ENCODE data around the gene BLCAP.

The BLCAP gene

DNA sequence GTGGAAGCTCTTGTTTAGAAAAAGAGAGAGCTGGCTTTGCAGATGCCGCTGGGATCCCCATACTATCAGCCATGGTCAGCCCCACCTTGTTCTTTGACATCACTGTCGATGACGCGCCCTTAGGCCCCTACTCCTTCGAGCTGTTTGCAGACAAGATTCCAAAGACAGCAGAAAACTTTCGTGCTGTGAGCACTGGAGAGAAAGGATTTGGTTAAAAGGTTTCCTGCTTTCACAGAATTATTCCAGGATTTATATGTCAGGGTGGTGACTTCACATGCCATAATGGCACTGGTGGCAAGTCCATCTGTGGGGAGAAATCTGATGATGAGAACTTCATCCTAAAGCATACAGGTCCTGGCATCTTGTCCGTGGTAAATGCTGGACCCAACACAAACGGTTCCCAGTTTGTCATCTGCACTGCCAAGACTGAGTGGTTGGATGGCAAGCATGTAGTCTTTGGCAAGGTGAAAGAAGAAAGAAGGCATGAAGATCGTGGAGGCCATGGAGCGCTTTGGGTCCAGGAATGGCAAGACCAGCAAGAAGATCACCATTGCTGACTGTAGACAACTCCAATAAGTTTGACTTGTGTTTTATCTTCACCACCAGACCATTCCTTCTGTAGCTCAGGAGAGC, 2.4 kb upstream of the BLCAP start:
- DNase-seq (ENCODE audit: low spot score), result no peak

DNA sequence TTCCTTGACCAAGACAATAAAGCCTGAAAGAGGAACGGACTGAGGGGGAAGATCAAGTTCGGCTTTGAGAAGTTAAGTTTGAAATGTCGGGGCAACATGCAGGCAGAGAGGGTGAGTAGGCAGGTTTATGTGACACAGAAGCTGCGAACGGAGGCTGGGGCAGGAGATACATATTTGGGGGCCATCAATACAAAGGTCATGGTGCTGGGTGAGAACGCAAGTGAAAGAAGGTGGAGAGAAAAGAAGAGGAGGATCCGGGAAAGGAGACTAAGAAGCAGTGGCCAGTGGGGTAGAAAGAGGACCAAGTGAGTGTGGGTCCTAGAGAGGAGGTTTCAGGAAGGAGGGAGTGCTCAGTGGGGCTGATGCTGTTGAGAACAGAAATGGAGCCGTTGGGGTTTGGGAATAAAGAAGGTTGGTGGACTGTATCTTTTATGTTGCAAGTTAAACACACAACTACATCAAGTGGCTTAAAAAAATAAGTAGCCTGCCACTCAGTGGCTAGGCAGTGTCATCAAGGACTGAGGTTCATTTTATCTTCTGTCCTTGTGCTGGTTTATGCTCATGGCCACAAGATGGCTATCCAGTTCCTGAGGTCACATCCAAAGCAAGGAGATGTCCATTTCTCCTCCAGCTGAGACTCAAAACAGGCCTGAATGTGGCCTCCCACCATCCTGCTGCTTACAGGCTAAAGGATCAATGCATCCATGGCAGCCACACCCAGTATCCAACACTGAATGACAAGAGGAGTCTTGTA, 1.7 kb upstream of the BLCAP start:
- no peak for DNase-seq (ENCODE audit: low spot score)

GRCh38 chr20:37528446-37529213, 954 bp upstream of the BLCAP start:
- DNase-seq (ENCODE audit: low spot score), result no peak

DNA sequence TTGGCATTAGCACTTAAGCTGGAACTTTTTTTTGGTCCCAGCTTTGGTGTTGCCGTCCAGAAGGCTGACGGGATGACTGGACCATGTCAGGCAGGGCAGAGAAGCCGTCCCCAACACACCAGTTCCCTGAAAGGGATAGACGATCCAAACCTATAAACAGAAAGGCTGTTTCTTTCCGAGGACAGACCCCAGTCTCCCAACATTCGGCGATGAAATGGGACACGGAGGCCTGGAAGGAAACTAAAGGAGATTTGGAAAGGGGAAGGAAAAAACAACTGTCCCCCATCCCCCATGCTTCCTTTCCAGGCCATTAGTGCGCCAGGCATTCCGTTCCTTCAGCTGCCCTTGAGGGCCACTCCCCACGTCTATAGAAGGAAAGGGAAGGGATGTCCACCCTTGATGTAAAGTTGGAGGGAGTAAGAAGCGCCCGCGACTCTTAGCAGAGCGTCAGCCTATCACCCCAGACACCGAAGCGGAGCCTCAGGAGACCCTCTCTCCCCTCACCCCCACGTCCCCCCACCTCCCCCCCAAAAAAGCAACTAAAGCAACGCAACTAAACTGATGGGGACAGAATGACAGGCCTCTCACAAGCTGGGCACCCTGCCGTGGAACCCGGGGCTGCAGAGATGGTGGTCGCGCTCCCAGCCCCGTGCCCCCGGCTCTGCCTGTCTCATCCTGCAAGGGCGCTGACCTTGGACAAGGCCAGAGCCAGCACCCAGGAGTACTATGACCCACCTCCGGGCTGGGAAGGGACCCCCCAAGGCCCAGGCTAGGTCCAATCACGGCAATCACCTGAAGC, 638 bp downstream of the BLCAP start:
- DNase-seq (ENCODE audit: low spot score), result no peak

GRCh38 chr20:37526238-37526838, 1.3 kb downstream of the BLCAP start:
- DNase-seq (ENCODE audit: low spot score), result no peak

DNA sequence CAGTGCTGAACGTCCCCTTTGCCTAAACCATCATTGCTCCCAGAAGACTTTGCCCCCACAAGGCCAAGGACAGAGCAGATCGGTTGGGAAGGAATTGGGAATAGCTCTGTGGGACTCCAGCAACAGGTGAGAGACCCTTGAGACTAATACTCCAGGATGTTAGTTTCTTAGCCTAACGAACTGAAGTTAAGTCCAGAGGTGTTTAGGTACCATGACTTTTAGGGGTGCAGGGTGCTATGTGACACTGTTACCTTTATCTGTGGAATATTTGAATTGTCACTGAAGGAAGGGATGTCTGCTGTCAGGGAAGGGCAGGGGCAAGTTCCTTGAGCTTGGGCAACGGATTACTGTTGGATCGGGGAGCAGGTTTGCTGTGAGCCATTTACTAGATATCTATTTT, 1.9 kb downstream of the BLCAP start:
- no peak for DNase-seq (ENCODE audit: low spot score)

DNA sequence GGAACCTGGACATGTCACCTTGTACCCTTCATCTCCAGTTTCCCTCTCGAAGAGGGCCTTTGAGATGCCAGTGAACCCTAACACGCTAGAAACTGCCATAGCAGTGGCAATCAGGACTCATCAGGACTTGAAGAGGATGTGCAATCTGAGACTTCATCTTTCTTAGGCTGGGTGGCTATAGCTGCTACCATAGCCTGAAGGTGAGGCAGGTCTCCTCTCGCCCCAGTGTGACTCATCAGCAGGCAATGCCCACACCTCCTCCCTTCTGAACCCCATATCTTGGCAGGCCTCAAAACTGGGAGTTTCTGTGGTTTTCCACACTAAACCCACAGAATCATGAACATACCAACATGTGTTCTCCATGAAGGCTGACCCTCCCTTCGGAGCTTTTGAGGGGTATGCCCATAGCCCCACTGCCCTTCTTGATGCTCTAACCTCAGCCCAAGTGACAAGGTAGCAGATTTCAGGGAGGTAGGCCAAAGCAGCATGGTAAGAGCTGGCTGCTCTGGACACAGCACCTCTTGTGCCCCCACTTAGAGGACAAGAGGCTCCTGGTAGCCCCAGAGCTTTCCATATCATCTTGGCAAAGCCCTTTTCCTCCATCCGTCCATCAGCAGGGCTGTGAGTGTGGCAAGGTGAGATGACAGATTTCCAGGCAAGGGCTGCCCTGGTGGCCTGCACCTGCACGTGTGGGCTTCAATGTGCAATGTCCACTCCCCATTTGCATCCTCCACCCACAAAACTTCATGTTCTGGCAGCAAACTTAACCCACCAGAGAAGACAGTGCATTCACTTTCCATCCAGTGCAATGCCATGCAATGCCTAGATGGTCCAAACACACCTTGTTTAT, 2.6 kb downstream of the BLCAP start:
- no peak for DNase-seq (ENCODE audit: low spot score)

- DNase-seq (ENCODE audit: low spot score), result no peak
Observed at GRCh38 chr20:37523911-37524700, 3.6 kb downstream of the BLCAP start.

DNA sequence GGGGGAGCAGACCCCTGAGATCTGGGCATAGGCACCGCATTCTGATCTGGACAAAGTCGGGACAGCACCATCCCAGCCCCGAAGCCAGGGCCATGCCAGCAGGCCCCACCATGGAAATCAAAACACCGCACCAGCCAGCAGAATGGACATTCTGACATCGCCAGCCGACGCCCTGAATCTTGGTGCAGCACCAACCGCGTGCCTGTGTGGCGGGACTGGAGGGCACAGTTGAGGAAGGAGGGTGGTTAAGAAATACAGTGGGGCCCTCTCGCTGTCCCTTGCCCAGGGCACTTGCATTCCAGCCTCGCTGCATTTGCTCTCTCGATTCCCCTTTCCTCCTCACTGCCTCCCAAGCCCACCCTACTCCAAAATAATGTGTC, 4.7 kb downstream of the BLCAP start:
- no peak for DNase-seq (ENCODE audit: low spot score)

DNA sequence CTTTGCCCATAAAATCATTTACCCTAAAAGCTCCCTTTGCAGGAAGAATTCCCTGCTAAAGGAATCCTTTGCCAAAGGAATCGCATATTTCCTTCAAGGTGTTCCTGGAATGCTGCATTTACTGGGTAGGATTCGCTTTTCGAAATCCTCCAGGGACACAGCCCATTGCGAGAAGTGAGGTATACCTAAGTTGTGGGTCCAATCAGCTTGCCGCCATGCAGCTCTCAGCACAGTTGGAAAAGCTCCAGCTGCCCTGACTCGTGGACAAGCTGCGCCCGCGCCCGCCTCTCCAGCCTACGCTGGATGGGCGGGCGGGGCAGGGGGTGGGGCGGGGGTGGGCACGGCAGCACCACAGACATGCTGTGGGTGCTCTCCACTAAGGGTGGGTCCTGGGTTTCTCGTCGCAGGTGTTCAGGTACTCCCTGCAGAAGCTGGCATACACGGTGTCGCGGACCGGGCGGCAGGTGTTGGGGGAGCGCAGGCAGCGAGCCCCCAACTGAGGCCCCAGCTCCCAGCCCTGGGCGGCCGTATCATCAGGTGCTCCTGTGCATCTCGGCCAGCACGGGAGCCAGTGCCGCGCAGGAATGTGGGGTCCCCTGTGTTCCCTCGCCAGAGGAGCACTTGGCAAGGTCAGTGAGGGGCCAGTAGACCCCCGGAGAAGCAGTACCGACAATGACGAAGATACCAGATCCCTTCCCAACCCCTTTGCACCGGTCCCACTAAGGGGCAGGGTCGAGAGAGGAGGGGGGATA, 5.2 kb downstream of the BLCAP start:
- no peak for DNase-seq (ENCODE audit: low spot score)

DNA sequence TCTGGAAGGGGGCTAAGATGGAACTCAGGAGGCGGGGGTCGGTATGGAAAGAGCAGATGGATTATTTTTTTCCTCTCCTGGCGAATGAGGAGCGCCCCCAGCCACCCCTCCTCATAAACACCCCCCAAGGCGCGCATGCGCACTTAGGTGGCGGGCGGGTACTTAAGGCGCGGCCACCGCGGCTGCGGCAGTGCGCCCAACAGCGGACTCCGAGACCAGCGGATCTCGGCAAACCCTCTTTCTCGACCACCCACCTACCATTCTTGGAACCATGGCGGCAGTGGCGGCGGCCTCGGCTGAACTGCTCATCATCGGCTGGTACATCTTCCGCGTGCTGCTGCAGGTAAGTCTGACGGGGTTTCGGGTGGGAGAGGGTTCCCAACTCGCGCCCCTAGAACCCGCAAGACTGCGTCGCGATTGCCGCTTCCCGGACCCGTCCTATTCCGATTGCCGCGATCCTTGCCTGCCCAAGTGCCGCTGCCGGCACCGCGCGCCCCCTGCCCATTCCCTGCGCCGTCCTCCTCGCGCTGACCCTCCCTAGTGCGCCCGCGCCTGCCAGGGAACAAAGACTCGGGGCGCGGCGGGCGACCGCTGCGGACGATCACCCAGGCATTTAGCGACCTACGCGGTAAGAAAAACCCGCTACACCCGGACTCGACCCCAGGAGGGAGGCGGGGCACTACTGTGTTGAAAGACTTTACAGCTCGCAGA, 6.5 kb downstream of the BLCAP start, which contains the start of gene NNAT:
NNAT (plus strand) TSS at position 190 of the 711 bp plus-strand sequence; CDS start at position 272, 82 bp downstream.
- no peak for DNase-seq (ENCODE audit: low spot score)

GRCh38 chr20:37520419-37520955, 7.2 kb downstream of the BLCAP start:
- DNase-seq (ENCODE audit: low spot score), result no peak

- DNase-seq (ENCODE audit: low spot score), result no peak
Observed at GRCh38 chr20:37519508-37520418, 7.9 kb downstream of the BLCAP start.

DNA sequence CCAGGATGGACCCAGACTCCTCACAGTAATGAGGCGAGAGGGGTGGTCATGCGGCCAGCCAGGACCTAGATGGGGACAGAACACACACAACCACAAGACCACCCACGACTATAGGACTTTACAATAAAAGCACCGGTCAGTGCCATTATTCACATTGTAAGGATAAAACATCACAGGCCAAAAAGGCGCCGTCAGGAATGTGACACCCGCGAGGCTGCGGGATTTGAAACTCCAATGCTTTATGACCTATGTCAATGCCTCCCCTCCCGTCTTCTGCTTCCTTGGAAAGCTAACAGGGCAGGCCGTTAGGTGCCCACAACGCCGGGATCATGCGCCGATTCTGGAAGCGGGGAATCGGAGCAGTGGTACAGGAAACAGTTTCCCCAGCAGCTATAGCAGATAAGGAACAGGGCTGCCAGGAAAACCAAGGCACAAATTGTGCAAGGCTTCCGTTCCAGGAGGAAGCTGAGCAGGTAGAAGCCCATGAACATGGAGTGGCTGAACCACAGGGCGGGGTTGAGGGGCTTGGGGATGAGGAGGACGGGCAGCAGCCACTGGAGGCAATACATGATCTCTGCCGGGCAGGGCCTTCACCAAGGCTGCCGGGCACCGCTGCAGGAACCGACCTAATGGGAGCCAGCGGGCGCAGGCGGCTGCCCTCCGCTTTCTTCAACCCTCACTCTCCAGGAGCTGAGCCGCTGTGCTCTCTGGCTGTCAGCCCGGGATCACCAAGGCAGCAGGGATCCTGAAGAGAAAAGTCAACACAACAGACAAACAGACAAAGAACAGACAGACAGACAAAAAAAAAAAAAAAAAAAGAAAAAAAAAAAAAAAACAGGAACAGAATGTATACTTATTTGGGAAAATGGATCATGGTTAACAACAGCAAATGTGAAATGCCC, 8.8 kb downstream of the BLCAP start:
- no peak for DNase-seq (ENCODE audit: low spot score)

DNA sequence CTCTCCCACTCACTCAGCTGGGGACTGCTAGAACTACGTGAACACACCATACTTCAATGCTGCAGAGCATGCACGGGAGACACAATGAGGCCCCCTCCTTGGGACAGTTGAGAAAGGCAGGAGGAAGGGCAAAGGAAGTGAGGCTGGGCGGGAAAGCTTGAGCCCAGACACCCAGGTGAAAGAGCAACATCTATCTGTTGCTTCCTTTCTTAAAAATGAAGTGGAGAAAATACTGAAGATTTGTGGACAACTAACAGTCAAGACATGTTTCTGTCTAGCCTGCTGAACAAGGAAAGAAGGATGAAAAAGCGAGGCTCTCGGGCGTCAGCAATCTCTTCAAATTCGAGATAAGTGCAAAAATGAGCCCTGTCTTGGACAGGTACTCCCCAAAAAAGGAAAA, 9.6 kb downstream of the BLCAP start:
- DNase-seq (ENCODE audit: low spot score), result no peak

Measured in CD4-positive, alpha-beta T cell treated with Interleukin-6 at 100 ng/mL for 8 hours (primary cell).